Epithelial cell of esophagus (primary cell): ENCODE data around the gene P3R3URF.

Source experiments
- DNase-seq: peaks from one replicate; pipeline ENCODE4 v3.0.0; 2010; ENCODE audit warnings: low read depth
- H3K4me3 ChIP-seq: 2 replicates; pipeline ENCODE4 v1.5.1; 2011; ENCODE audit warnings: mild to moderate bottlenecking, low read length, control low read depth
- TF ChIP-seq, protein P1 (sequence below): IDR thresholded peaks from 2 replicates; pipeline ENCODE4 v1.5.1; 2011; ENCODE audit warnings: low read depth, mild to moderate bottlenecking, low read length, control low read depth, inconsistent platforms; ENCODE audit not compliant: insufficient read depth; ENCODE audit errors: missing control alignments

The P3R3URF gene

DNA sequence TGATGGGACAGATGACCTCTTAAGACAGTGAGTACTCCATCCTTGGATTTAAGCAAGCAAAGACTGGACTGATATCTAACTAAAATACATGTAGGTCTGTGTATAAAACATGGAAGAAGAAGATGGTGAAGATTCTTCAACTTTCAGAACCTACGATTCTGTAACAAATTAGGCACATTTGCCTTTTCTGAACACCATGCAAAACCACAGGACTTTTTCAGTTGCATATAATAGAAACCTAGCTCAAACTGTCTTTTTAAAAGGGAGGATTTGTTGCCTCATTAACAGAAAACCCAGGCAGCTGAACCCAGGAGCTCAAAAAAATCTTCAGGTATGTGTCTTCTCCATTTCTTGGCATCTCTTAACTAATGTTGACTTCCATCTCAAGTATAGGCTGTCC is 16.1 kb downstream of the P3R3URF start:
- H3K4me3 ChIP-seq, result no peak overlapping the region
- TF ChIP-seq, protein P1, sequence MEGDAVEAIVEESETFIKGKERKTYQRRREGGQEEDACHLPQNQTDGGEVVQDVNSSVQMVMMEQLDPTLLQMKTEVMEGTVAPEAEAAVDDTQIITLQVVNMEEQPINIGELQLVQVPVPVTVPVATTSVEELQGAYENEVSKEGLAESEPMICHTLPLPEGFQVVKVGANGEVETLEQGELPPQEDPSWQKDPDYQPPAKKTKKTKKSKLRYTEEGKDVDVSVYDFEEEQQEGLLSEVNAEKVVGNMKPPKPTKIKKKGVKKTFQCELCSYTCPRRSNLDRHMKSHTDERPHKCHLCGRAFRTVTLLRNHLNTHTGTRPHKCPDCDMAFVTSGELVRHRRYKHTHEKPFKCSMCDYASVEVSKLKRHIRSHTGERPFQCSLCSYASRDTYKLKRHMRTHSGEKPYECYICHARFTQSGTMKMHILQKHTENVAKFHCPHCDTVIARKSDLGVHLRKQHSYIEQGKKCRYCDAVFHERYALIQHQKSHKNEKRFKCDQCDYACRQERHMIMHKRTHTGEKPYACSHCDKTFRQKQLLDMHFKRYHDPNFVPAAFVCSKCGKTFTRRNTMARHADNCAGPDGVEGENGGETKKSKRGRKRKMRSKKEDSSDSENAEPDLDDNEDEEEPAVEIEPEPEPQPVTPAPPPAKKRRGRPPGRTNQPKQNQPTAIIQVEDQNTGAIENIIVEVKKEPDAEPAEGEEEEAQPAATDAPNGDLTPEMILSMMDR, result no peak
- no peak for DNase-seq

DNA sequence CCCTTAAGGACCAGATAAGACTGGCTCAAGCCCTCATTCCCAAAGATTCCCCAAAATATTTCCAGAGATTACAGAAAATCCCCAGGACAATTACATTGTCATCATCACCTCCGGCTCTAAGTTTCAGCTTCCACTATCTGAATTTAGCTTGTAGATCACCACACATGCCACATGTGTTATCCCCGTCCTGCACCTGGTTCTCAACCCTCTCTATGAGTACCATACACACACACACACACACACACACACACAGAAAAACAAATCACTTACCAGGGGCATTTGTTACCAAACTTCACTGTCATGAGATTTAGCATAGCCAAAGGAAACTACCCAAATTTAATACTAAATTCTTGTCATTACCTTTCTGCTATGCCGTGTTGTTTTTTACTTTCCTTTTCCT is 16.8 kb downstream of the P3R3URF start:
- no peak overlapping the region for H3K4me3 ChIP-seq
- TF ChIP-seq, protein P1, result no peak
- no peak for DNase-seq

DNA sequence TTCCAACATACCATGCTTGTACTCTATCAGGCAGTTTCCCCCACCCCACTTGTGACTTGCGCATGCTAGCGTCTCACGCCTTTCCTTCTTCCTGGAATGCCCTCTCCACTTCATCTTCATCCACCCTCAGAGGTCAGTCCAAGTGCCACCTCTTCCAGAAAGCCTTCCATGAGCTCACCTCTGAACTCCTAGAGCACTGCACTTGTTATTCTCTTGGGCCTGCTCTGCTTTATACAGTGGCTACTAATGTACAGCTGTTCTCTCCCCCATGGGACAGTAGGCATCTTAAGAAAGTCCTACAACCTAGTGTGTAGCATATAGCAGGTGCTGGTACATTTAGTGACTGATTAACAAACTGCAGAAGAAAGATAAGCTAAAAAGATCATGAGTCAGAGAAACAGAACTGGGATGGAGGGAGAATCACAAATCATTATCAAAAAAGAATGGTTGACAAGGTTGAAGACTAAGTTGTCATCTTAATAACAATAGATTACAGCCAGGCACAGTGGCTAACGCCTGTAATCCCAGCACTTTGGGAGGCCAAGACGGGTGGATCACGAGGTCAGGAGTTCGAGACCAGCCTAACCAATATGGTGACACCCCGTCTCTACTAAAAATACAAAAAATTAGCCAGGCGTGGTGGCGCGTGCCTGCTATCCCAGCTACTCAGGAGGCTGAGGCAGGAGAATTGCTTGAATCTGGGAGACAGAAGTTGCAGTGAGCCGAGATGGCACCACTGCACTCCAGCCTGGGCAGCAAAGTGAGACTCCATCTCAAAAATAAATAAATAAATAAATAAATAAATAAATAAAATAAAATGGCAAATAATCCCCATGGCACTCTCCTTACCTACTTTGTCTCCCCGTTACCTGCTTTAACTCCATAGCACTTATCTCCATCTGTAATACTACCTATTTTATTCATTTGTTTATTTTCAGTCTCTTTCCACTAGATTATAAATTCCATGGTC is 17.7 kb downstream of the P3R3URF start:
- no peak overlapping the region for H3K4me3 ChIP-seq
- TF ChIP-seq, protein P1, result no peak
- DNase-seq, result no peak

DNA sequence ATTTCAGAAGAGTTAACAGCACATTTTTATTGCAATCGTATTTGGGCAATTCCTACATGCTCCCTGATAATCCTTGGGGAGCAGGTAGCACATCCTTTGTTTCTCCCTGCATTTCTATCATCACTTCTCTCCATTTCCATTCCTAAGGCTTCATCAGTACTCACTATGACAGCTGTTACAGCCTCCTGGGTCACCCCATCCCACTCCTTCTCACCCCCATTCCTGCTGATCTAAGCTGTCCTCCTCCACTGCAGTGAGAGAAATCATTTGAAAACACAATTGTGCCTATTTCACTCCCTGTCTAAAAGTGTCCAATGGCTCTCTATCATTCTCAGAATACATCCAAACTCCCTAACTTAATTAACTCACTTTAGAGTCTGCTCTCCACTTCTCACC is 18.4 kb downstream of the P3R3URF start:
- TF ChIP-seq, protein P1, result no peak
- no peak overlapping the region for H3K4me3 ChIP-seq
- DNase-seq, result no peak

DNA sequence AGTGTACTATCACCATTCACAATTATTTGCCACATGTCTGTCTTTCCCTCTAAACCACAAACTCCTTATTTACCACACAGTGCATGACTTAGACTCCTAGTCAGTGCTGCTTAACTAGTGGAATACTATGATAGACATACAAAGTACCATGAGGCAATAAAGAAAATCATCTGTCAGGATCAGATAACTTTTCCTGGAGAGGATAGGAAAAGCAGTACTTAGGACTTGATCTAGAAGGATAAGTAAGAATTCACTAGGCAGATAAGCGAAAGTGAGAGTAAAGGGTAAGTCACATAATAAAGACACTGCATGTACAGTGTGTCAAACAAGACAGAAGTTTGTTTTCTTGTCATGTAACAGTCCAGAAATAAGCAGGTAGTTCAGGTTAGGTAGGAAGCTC is 22.6 kb downstream of the P3R3URF start:
- no peak for DNase-seq
- TF ChIP-seq, protein P1, result no peak
- no peak overlapping the region for H3K4me3 ChIP-seq

DNA sequence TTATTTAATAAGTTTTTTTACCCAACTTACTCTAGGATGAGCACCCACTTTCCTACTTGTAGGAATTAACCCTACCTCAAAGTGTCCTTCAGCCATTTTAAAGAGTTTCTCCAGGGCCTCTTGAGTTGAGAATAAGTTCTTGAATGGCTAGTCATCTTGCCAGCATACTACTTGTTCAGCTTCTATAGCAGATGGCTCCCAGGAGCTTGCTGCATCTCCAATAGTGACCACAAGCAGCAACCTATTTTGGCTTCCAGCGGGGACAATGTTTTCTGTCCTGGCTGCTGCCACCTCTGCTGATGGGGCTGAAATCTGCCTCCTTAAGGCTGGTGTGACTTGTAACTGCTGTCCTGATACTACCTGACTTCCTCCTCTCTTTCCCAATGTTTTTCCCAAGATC is 23.1 kb downstream of the P3R3URF start:
- no peak for DNase-seq
- no peak overlapping the region for H3K4me3 ChIP-seq
- TF ChIP-seq, protein P1, result no peak

DNA sequence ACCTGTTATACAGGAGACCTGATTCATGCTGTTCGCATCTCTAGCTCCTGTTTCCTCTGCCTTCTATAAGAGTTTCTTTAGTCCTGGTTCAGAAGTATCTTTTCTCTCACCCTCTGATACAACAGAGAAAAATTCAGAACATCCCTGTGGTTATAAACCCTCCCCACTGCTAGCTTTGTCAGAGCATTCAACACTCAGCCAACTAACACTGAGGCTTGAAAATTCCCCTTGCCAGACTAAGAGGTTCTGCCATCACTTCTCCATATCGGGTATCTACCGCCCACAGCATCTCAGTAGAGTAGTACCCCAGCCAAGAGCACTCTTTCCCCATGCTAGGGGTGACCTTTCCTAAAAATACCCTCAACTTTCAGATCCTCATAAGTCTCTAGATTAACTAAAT is 24.3 kb downstream of the P3R3URF start:
- no peak for DNase-seq
- H3K4me3 ChIP-seq, result no peak overlapping the region
- TF ChIP-seq, protein P1, result no peak
